Fibroblast of skin of left biceps (primary cell): ENCODE data around the gene TRAF3.
A peak's percentile ranks its signal among the peaks of the same experiment; 100 is the strongest.

ENCODE experiments used
- DNase-seq, 2 experiments: peaks; one replicate each; pipeline ENCODE4 v3.0.0-alpha.2; 2013; ENCODE audit warnings: low read depth in 2 of 2

Gene TRAF3

DNA sequence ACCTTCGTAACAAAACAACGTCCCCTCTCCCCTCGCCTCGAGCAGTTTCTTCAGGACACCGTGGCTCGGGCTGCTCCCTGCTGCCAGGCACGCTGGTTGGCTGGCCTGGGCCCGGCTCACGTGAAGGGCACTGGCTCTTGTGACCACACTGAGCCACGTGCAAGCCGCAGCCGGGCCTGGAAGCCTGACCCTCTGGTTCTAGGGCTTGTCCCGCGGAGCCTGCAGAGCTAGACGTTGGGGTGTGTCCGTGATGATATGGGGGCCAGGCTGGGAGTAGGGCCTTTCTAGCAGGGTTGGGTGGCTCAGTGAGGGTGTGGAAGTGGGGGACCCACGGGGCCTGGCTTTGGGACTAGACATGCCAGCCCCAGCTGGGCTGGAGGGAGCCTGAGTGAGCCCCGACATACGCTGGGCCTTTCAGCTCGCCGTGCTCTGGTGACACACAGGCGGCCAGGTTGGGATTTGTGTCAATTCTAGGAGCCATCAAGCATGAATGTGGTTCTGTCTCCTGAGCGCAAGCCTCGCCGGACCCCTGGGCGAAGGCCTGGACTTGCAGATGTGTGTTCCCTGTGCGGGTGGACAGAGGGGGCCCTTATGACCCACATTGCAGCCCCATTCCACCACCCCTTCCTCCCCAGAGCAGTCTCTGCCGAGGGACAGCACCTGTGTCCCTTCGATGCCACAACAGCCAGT, 131.7 kb downstream of the TRAF3 start:
- DNase-seq: no peak

DNA sequence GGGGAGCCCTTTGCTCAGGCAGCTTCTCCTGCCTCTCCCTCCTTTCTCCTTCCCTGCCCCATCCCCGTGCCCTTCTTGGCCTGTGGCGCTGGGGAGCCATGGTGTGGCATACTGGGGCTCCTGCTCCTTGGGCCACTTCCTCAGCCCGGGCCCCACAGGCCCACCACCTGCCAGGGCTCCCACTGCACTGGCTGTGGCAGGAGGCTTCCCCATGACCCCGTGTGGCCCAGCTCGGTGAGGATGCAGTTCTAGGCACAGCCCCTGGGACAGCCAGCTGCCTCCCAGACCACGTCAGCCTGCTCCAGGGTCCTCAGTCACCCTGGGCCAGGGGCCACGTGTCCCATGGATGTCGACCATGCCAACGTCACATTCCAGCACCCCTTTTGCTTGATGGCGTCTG, 132.2 kb downstream of the TRAF3 start:
- no peak for DNase-seq

DNA sequence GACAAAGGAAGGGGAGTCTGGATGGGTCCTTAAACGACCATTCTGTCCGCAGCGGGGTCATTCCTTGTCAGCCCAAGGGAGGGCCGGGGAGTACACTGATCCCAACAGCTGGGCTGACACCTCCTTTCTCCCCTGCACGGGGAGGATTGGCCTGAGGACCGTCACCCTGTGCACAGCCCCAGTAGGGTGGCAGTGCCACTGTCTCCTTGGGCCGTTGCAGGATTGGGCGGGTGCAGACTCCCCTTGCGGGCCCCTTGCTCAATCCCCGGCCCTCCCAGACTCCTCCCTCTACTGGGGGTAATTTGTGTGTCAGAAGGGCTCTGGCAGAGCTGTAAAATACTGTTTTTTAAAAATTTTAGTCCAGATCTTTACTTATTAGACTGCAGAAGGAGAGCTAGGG, 132.7 kb downstream of the TRAF3 start:
- no peak for DNase-seq

DNA sequence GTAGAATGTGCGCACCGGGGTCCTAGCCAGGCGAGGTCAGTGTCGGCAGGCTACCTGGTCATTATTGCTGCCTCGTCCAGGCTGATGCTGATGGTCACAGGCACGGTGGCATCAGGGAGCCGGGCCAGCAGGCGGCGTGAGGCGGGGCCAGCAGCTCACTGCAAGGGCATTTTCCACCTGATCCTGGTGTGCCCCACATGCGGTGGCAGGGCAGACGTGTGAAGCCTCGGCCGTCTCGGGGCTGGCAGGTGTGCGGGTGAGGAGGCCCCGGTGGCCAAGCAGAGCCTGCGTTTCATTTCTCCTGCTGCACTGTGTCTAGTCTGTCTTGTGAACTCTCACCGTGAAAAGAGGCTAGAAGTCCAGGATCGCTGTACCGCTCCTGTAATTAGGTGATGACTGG, 133.2 kb downstream of the TRAF3 start:
- no peak for DNase-seq

DNA sequence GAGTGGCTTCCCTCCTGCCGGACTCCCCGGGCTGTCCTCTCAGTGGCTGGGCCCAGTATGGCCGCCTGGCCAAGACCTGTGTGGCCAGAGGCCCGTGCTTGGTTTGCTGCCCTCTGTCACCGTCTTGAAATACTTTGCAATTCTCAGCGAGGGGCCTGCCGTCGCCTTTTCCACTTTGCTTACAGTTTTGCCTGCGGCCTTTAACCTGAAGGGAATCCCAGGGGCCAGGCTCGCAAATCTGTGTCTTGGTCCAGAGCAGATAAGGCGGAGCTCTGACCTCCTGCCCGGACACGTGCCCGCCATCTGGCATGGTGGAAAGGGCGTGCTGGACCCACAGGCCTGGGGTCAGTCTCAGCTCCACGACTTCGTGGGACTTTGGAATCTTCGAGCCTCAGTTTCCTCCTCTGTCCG, 134.3 kb downstream of the TRAF3 start:
- DNase-seq: no peak

DNA sequence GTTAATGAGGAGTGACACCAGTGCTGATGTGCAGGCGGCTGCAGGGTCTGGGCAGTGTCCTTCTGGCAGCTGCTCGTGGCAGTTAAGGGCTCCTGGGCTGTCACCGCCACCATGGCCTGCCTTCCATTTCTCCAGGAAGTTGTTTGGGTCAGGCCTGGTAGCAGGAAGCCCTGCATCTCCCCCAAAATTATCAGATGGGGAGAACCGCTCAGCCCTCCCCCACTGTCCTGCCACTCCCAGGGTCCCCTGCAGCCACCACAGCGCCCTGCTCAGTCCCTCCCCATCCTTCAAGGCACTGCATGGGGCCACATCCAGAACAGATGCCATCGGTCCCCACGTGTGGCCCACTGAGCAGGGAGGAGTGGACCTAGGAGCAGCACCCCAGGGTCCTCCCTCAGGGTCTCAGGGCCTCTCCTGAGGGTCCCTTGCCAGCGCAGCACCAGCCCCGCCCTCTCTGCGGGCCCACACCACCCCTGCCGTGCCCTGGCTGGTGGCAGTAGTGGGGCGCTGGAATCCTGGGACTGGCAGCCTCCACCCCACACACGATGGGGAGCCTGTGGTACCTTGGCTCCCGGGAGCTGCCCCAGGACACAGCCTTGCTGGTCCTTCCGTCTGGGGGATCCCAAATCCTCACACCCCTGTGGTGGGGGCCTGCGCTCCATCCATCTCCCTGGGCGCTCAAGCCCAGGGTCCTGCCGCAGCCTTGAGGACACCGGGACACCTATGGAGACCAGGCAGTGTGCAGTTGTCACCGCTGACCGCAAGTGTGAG, 134.9 kb downstream of the TRAF3 start:
- no peak for DNase-seq

DNA sequence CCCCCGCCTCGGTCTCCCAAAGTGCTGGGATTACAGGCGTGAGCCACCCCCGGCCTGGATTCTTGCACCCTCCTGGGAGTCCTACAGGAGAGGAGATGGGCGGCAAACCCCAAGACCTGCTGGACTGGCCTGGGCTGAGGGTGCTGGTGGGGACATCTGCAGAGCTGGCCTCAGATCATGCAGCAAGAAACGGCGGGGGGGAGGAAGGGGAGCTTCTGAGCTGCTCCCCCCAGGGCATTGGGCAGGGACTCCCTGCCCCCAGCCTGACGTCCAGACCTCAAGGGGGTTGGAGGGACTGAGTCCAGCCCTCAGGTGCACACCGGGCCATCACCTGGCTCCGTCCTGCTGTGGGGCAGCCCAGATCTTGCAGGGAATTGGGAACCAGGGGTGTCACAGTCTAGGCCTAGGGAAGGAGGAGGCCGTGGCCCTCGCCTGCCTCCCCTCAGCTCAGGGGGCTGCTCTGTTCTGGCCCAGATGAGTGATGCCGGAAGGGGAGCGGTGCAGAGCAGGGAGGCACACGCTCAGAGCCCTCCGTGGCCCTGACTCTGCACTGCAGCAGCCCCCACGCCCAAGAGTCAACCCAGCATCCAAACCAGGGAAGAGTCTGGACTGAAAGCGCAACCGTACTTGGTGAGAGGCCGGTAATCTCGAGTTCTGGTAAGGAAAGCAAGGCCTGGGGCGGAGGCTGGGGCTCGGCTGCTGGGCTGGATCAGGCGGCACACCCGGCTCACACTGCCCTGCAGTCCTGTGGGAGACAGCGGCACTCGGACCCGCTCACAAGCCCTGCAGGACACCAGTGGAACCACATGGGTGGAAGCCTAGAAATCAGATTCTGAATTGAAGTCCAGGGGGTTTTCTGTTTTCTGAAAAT, 136.3 kb downstream of the TRAF3 start:
- no peak for DNase-seq

DNA sequence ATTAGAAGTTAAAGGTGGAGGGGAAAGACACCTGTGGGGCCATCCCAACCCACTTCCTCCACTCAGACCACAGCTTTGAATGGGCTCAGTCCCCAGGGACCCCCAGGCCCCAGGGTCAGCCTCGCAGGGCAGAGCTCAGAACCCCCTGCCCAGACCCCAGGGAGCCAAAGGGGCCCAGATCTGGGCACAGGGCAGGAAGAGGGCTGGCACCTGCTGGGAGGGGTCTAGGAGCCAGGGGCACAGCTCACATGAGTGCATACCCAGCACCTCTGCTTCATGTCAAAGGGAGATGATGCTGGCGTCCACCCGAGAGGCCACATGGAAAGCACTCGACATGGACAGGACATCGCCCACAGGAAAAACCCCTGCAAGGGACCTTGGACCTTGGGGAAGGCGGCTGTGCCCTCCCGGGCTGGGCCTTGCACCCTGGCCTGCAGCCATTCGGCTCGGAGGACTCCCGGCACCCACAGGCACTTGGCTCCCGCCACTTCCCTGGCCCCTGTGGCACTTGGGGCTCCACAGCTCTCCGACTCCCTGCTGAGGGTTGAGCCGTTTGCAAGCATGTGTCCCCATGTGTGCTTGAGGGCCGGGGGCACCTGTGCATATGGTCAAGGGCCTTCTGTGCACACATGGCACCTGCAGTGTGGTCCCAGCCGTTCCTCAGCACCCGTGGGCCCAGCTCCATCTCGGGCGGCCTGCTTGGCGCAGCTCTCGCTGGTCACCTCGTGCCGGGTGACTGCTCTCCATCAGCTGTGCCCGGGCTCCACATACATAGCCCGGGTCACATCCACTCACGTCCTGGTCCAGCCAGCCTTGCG, 137.4 kb downstream of the TRAF3 start:
- no peak for DNase-seq

DNA sequence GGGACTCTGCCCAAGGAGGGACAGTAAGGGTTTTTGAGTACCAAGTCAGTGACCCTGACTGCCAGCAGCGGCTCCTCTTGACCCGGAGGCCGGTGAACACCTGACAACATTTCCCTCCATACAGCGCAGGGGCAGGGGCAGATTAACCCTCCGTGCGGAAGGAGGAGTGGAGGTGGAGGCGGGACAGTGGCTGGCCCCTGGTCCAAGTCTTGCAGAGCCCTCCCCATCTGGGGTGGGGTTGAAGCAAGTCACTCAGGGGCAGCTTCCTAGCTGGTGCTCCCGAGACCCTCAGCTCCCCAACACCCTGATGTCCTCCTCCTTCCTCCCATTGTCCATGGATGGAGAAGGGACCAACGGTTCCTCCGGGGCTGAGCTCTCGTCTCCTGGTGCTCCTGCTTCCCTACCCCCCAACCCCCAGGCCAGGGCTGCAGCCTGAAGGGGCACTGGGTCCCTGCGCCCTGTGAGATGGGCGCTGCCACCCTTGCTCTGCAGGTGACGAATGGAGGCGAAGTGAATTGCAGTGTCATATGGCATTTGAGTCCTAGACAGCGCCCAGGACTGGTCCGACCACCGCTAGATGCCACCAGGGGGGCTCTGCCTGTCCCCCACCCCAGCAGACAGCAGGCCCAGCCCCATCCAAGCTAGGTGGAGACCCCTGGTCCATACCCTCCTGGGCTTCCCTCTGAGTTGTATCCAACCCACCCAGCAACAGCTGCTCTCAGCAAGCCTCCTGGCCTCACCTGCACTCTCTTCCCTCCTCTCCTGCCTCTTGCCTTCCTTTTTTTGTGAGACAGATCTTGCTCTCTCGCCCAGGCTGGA, 138.3 kb downstream of the TRAF3 start:
- DNase-seq: no peak

DNA sequence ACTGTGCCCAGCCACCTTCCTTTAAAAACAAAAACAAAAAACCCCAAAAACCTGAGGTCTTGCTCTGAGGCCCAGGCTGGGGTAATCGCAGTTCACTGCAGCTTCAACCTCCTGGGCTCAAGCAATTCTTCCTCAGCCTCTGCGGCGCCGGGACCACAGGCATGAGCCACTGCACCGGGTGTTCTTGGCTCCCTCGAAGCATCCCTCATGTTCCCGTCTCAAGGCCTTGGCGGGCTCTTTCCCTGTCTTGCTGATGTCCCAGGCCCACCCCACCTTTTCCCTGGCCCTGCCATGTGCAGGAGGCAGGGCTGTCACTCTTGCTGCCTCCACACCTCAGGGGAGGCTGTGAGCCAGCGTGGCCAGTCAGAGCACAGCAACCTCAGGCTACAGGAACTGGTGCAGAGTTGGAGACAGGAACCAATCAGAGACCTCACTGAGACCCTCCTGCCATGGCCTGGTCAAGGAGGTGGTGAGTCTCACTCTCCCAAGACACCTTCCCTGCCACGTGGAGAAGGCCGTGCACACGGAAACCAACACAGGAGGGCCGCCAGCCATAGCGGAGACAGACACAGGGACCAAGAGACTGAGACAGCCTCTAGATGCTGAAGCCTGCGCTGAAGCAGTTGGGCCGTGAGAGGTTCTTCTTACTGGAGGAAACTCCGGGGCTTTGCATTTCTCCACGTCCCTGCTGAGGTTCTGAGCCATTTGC, 139.3 kb downstream of the TRAF3 start:
- no peak for DNase-seq

DNA sequence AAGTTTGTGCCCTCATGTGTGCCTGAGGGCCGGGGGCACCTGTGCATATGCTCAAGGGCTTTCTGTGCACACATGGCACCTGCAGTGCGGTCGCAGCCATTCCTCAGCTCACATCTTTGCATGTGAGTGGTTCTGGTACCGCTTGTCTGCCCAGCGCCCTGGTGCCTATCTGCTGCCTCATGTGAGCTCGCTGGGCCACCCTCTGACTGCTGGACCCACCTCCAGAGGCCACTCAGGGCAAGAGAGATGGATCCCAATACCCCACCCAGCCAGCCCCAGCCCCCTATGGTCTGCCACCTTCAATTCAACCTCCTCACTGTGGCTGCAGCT, 139.8 kb downstream of the TRAF3 start:
- no peak for DNase-seq

DNA sequence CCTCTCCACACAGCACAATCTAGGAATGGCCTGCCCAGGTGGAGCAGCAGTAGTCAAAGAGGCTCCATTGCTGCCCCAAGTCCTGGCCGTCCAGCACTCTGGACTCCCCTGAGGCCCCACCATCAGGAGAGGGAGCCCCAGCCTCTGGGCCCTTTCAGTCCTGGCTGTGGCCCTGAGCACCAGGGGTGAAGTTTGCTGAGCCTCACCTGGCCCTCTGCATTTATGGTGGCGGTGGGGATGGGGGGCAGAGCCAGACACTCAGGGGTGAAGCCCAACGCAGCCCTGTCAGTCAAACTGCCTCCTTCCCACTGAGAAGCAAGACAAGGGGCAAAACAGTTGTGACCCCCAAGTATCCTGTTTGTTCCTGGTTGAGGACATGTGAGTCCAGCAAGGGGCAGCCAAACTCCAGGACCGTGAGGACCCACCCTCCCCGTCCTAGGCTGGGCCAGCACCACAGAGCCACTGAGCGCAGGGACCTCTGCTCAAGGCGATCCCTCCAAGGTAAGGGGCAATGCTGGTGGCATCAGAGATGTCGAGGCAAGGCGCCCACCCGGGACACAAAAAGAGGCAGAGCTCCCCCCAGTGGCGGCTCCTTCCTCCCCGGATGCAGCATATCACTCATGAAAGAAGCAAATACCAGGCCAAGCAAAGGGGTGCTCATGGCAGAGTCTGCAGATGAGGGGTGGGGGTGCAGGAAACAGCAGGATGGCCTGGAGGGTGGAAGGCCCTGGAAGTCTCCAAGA, 140.4 kb downstream of the TRAF3 start:
- DNase-seq: peak in 1 of 2 experiments; percentile 12

DNA sequence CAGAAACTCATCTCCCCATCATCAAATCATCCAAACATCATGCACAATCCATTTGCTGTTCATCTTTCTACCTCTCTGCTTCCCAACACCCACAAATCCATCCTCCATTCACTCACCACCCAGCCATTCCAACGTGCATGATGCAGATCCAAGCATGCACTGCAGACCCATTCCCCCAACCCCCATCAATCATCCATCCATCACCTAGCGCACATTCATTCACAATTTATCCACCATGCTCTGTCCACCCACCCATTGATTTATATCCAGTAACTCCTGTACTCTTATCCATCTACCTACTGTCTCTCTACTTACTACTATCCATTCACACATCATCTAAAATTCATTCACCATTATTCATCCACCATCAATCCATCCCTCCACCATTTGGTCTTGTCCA, 141.2 kb downstream of the TRAF3 start:
- DNase-seq: no peak

DNA sequence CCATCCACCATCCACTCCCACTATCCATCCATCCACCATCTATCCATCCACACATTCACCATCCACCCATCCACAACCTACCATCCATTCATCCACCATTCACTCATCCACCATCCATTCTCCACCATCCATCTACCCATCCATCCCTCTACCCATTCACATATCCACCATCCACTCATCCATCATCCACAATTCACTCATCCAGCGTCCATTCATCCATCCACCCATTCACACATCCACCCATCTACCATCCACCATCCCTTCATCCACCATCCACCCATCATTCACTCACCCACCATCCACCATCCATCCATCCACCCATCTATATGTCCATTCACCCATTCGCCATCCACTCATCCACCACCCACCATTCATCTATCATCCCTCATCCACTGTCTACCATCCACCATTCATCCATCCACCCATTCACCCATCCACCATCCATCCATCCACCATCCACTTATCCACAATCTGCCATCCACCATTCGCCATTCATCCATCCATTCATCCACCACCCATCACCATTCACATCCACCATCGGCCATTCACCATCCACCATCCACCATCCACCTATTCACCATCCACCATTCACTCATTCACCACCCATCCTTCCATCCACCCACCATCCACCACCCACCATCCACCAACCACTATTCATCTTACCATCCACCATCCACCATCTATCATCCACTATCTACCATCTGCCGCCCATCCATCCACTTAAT, 143.2 kb downstream of the TRAF3 start:
- DNase-seq: no peak

DNA sequence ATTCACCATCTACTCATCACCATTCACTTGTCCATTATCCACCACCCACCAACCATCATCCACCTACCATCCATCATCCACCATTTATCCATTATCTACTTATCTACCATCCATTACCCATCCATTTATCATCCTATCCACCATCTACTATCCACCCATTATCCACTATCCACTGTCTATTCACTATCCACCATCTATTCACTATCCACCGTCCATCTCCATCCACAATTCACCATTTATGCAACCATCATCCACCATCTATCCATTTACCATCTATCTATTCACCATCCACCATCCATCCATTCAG, 143.7 kb downstream of the TRAF3 start:
- no peak for DNase-seq

DNA sequence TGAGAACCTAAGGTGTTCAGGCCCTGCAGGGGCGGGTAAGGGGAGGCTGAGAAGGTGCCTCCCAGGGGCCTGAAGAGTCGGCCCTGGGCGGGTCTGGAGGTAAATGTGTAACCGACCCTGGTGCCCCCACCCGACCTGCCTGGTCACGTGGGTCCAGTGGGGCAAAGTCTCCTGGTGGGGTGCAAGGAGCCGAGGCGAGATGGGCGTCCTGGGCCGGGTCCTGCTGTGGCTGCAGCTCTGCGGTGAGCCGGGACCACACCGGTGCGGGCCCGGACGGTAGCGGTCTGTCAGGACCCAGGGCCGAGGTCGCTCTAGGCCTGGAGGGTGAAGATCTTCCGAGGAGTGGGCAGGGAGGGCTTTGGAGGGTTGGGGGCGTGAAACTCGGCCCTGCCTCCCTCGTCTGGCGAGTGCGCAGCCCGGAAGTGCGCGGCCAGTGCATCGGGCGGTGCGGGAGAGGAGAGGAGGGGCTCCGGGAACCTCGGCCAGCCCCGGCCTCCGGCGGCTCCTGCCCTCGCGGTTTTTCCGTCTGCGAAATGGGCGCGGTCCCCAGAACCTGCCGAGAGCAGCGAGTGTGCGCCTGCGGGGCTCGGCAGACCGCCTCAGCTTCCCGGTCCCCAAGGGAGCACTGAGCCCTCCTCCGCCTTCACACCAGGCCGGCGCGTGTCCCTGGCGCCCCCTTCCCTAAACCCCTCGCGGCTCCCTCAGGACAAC, 145.4 kb downstream of the TRAF3 start, which contains the start of gene AMN:
Gene AMN, plus strand, starts transcription at position 174 of the 711 bp plus-strand sequence. Its CDS starts 26 bp downstream, at position 200.
- DNase-seq: no peak

DNA sequence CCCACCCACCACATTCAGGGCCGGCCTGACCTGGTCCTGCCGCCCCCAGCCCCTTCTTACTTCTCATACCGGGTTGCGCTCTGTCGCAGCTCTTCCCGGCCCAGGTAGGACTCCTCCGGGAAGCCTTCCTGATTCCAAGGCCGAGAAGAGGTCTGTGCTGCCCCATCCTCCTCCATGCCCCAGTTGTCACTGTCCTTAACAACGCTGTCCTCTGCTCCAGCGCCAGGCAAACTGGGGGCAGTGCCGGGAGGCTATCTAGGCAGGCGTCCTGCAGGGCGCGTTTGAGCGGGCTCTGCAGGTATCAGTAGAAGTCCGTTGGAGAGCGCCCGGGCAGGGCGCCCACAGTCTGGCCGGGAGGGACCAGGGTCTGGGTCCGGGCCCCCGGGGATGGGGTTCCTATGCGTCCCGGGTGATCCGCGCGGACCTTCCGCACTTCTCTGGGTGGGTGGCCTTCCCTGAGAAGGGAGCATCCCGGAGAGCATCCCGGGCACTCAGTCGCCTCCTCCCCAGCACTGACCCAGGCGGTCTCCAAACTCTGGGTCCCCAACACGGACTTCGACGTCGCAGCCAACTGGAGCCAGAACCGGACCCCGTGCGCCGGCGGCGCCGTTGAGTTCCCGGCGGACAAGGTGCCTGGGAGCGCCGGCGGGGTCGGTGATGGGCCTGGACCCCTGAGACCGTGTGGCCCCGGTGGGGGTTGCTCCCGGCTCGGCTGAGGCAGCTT, 146.1 kb downstream of the TRAF3 start:
- no peak for DNase-seq
